A549 (cell line): Measurements from ENCODE around the gene SRPRA.

ENCODE experiments used
- CBX8 ChIP-seq: fragments of 200-600 bp; sonication (generic); IDR thresholded peaks from 2 replicates; pipeline ENCODE4 v1.6.1; 2016
- CHD2 ChIP-seq: fragments of 150-350 bp; IDR thresholded peaks from 2 replicates; pipeline ENCODE4 v1.6.1; 2014; ENCODE audit warnings: low read length; ENCODE audit not compliant: partially characterized antibody
- E2F6 ChIP-seq: IDR thresholded peaks from 2 replicates; pipeline ENCODE4 v1.6.1; 2012; ENCODE audit warnings: low read depth, borderline replicate concordance
- ELK1 ChIP-seq: fragments of 150-350 bp; IDR thresholded peaks from 2 replicates; pipeline ENCODE4 v1.6.1; 2014; ENCODE audit warnings: low read depth, mild to moderate bottlenecking, low read length
- HDAC2 ChIP-seq: fragments of 200-600 bp; sonication (generic); IDR thresholded peaks from 2 replicates; pipeline ENCODE4 v1.6.1; 2016
- HOXB13 ChIP-seq: fragments of 250-450 bp; sonication (Bioruptor Pico); IDR thresholded peaks from 2 replicates; pipeline ENCODE4 v1.5.0; 2020; ENCODE audit warnings: low read depth, mild to moderate bottlenecking, moderate library complexity
- JUN ChIP-seq, 2 experiments: fragments of >200 bp; sonication (Bioruptor Twin); formaldehyde crosslinking; IDR thresholded peaks; 2 replicates in 1 of 2; 3 replicates in 1 of 2; pipeline ENCODE4 v1.6.1; 2016 to 2017
- MAFK ChIP-seq: fragments of 450-650 bp; IDR thresholded peaks from 2 replicates; pipeline ENCODE4 v1.6.1; 2014; ENCODE audit not compliant: partially characterized antibody
- MAZ ChIP-seq: fragments of 150-350 bp; IDR thresholded peaks from 2 replicates; pipeline ENCODE4 v1.6.1; 2014; ENCODE audit warnings: antibody characterized with exemption, low read depth, low read length, borderline replicate concordance
- NFE2L2 ChIP-seq: fragments of 150-350 bp; conservative IDR thresholded peaks from 2 replicates; pipeline ENCODE4 v1.6.1; 2014; ENCODE audit warnings: low read length
- NR3C1 ChIP-seq: fragments of >200 bp; sonication (Bioruptor Twin); formaldehyde crosslinking; IDR thresholded peaks from 3 replicates; pipeline ENCODE4 v1.6.1; 2017
- POLR2A ChIP-seq: IDR thresholded peaks from 2 replicates; pipeline ENCODE4 v1.6.1; 2012; ENCODE audit warnings: mild to moderate bottlenecking, low read length
- TF ChIP-seq, protein P1 (sequence below): fragments of 450-650 bp; IDR thresholded peaks from 2 replicates; pipeline ENCODE4 v1.6.1; 2014; ENCODE audit warnings: antibody characterized with exemption
- TF ChIP-seq, protein P2 (sequence below): fragments of >200 bp; sonication (Bioruptor Twin); formaldehyde crosslinking; IDR thresholded peaks from 3 replicates; pipeline ENCODE4 v1.5.1; 2016

DNA sequence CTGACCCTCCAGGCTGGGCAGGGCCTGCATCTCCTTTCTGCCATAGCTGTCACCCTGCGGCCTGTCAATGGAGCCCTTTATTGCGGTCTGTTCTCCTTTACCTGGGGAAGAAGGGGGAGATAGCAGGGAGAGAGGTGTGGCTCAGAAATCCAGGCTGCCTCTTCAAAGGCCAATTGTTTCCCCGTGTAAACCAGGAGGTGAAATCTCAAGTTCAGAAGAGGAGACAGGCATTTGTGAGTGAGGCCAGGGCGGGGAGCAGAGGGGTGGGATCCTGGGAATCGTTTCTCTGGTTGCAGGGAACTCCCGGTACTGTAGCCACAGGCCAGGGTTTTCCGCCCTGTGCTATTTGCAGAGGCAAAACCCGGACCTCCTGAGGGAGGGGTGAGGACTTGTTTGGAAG lies 44.3 kb upstream of the SRPRA start:
- TF ChIP-seq HOXB13, result no peak
- no peak for TF ChIP-seq E2F6
- no peak for TF ChIP-seq CBX8
- TF ChIP-seq NFE2L2, result no peak
- TF ChIP-seq, protein P1, sequence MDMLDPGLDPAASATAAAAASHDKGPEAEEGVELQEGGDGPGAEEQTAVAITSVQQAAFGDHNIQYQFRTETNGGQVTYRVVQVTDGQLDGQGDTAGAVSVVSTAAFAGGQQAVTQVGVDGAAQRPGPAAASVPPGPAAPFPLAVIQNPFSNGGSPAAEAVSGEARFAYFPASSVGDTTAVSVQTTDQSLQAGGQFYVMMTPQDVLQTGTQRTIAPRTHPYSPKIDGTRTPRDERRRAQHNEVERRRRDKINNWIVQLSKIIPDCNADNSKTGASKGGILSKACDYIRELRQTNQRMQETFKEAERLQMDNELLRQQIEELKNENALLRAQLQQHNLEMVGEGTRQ, result no peak
- TF ChIP-seq CHD2, result no peak
- TF ChIP-seq, protein P2, sequence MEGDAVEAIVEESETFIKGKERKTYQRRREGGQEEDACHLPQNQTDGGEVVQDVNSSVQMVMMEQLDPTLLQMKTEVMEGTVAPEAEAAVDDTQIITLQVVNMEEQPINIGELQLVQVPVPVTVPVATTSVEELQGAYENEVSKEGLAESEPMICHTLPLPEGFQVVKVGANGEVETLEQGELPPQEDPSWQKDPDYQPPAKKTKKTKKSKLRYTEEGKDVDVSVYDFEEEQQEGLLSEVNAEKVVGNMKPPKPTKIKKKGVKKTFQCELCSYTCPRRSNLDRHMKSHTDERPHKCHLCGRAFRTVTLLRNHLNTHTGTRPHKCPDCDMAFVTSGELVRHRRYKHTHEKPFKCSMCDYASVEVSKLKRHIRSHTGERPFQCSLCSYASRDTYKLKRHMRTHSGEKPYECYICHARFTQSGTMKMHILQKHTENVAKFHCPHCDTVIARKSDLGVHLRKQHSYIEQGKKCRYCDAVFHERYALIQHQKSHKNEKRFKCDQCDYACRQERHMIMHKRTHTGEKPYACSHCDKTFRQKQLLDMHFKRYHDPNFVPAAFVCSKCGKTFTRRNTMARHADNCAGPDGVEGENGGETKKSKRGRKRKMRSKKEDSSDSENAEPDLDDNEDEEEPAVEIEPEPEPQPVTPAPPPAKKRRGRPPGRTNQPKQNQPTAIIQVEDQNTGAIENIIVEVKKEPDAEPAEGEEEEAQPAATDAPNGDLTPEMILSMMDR, result no peak
- no peak for TF ChIP-seq ELK1
- no peak for TF ChIP-seq JUN (IDR thresholded peaks at IDR 0.05)
- TF ChIP-seq MAFK, result no peak
- TF ChIP-seq POLR2A, result no peak
- TF ChIP-seq HDAC2, result no peak
- TF ChIP-seq MAZ, result no peak
- TF ChIP-seq NR3C1, result no peak
